Measurements from ENCODE around the gene CYBA. TPM values are rescaled to one million over a fixed set of nuclear protein-coding genes. Genes with fewer than 3 reads are reported as not detected.

The CYBA gene
- total RNA-seq, 2 donors from 2014 or later, result 242 to 290 TPM

GRCh38 chr16:88691129-88691813, 40.4 kb upstream of the CYBA start:
- no peak for ATAC-seq (replicated peaks)
- Mint-ChIP-seq H3K9me3 (no peaks in the 10 kb centered on the region), H3K27ac (peak overlapping the region; percentile 11), H3K27me3 (no peaks in the 10 kb centered on the region), H3K36me3 (ENCODE audit: low read depth) (no peaks in the 10 kb centered on the region), H3K4me1 (peaks cover 7% of the 10 kb centered on the region), H3K4me3 (peak overlapping the region; percentile 43)

- Mint-ChIP-seq H3K36me3 (ENCODE audit: low read depth) (no peaks in the 10 kb centered on the region), H3K27me3 (no peaks in the 10 kb centered on the region), H3K27ac (peak overlapping the region; percentile 11), H3K4me1 (peaks cover 7% of the 10 kb centered on the region), H3K9me3 (no peaks in the 10 kb centered on the region), H3K4me3 (peak overlapping the region; percentile 43)
- no peak for ATAC-seq (replicated peaks)
These were observed 39.7 kb upstream of the CYBA start for GRCh38 chr16:88690341-88691128.

- no peaks in the 10 kb centered on the region for H3K36me3 Mint-ChIP-seq (ENCODE audit: low read depth)
- no peak for ATAC-seq (replicated peaks)
- peaks cover 14% of the 10 kb centered on the region for H3K4me1 Mint-ChIP-seq
- H3K4me3 Mint-ChIP-seq, result no peak overlapping the region
- no peaks in the 10 kb centered on the region for H3K27me3 Mint-ChIP-seq
- no peaks in the 10 kb centered on the region for H3K9me3 Mint-ChIP-seq
- no peak overlapping the region for H3K27ac Mint-ChIP-seq
These were observed 37.3 kb upstream of the CYBA start for GRCh38 chr16:88688013-88688778.

GRCh38 chr16:88687676-88688012, 36.8 kb upstream of the CYBA start:
- Mint-ChIP-seq H3K27ac (no peak overlapping the region), H3K4me3 (no peak overlapping the region), H3K27me3 (no peaks in the 10 kb centered on the region), H3K9me3 (no peaks in the 10 kb centered on the region), H3K4me1 (peaks cover 14% of the 10 kb centered on the region), H3K36me3 (ENCODE audit: low read depth) (no peaks in the 10 kb centered on the region)
- ATAC-seq (replicated peaks), result no peak

- no peak overlapping the region for H3K4me3 Mint-ChIP-seq
- no peak for ATAC-seq (replicated peaks)
These were observed 36.4 kb upstream of the CYBA start for GRCh38 chr16:88687254-88687576.

GRCh38 chr16:88686439-88687253, 35.8 kb upstream of the CYBA start, which contains the start of gene SNAI3:
Gene SNAI3, minus strand, starts transcription at chr16:88686507. Its CDS starts 101 bp downstream, at chr16:88686406.
- Mint-ChIP-seq H3K4me1 (peaks cover 20% of the 10 kb centered on the region), H3K4me3 (peak within 1 kb of the TSS; percentile 72), H3K9me3 (no peaks in the 10 kb centered on the region), H3K27me3 (no peaks in the 10 kb centered on the region), H3K27ac (no peak within 1 kb of the TSS), H3K36me3 (ENCODE audit: low read depth) (no peaks in the 10 kb centered on the region)
- ATAC-seq (replicated peaks), result peak; percentile 89

More at GRCh38 chr16:88687254-88687576, 36.4 kb upstream of the CYBA start:
- peaks cover 18% of the 10 kb centered on the region for H3K4me1 Mint-ChIP-seq
- H3K27ac Mint-ChIP-seq, result no peak overlapping the region
- H3K9me3 Mint-ChIP-seq, result no peaks in the 10 kb centered on the region
- no peaks in the 10 kb centered on the region for H3K36me3 Mint-ChIP-seq (ENCODE audit: low read depth)
- no peaks in the 10 kb centered on the region for H3K27me3 Mint-ChIP-seq

- H3K4me3 Mint-ChIP-seq, result peak overlapping the region; percentile 72
- no peaks in the 10 kb centered on the region for H3K27me3 Mint-ChIP-seq
- peaks cover 21% of the 10 kb centered on the region for H3K4me1 Mint-ChIP-seq
- peaks cover under 1% of the 10 kb centered on the region for H3K36me3 Mint-ChIP-seq (ENCODE audit: low read depth)
- no peaks in the 10 kb centered on the region for H3K9me3 Mint-ChIP-seq
- no peak overlapping the region for H3K27ac Mint-ChIP-seq
- peak; percentile 49 for ATAC-seq (replicated peaks)
These were observed 35.2 kb upstream of the CYBA start for GRCh38 chr16:88686062-88686438.

- Mint-ChIP-seq H3K4me3 (peak overlapping the region; percentile 72), H3K27ac (no peak overlapping the region), H3K36me3 (ENCODE audit: low read depth) (peaks cover 5% of the 10 kb centered on the region), H3K4me1 (peaks cover 18% of the 10 kb centered on the region), H3K27me3 (no peaks in the 10 kb centered on the region), H3K9me3 (no peaks in the 10 kb centered on the region)
- peak; percentile 12 for ATAC-seq (replicated peaks)
These were observed 34.6 kb upstream of the CYBA start for GRCh38 chr16:88685156-88686061.

GRCh38 chr16:88684569-88685155, 33.8 kb upstream of the CYBA start:
- H3K9me3 Mint-ChIP-seq, result no peaks in the 10 kb centered on the region
- H3K4me3 Mint-ChIP-seq, result peak overlapping the region; percentile 72
- no peaks in the 10 kb centered on the region for H3K27me3 Mint-ChIP-seq
- H3K4me1 Mint-ChIP-seq, result peaks cover 17% of the 10 kb centered on the region
- no peak for ATAC-seq (replicated peaks)
- H3K36me3 Mint-ChIP-seq (ENCODE audit: low read depth), result peaks cover 11% of the 10 kb centered on the region
- H3K27ac Mint-ChIP-seq, result no peak overlapping the region

- H3K4me3 Mint-ChIP-seq, result peak overlapping the region; percentile 75
These were observed 31.0 kb upstream of the CYBA start for GRCh38 chr16:88681709-88682451.

GRCh38 chr16:88681084-88681680, 30.3 kb upstream of the CYBA start:
- Mint-ChIP-seq H3K9me3 (no peaks in the 10 kb centered on the region), H3K27ac (peak overlapping the region; percentile 76), H3K4me3 (peak overlapping the region; percentile 75), H3K36me3 (ENCODE audit: low read depth) (peaks cover 11% of the 10 kb centered on the region), H3K4me1 (peaks cover 17% of the 10 kb centered on the region), H3K27me3 (no peaks in the 10 kb centered on the region)
- ATAC-seq (replicated peaks), result no peak

More at GRCh38 chr16:88681709-88682451, 31.0 kb upstream of the CYBA start:
- peak overlapping the region; percentile 76 for H3K27ac Mint-ChIP-seq
- H3K9me3 Mint-ChIP-seq, result no peaks in the 10 kb centered on the region
- peak; percentile 73 for ATAC-seq (replicated peaks)
- H3K27me3 Mint-ChIP-seq, result no peaks in the 10 kb centered on the region
- H3K36me3 Mint-ChIP-seq (ENCODE audit: low read depth), result peaks cover 11% of the 10 kb centered on the region
- peaks cover 17% of the 10 kb centered on the region for H3K4me1 Mint-ChIP-seq

GRCh38 chr16:88680554-88681083, 29.8 kb upstream of the CYBA start:
- Mint-ChIP-seq H3K4me1 (peaks cover 17% of the 10 kb centered on the region), H3K36me3 (ENCODE audit: low read depth) (peaks cover 11% of the 10 kb centered on the region), H3K4me3 (peak overlapping the region; percentile 75), H3K9me3 (no peaks in the 10 kb centered on the region), H3K27ac (no peak overlapping the region), H3K27me3 (no peaks in the 10 kb centered on the region)
- no peak for ATAC-seq (replicated peaks)

All from activated T-helper 17 cell treated with anti-CD3 and anti-CD28 coated beads, Interleukin-2, amount 50 U/mL, for 72 hours (primary cell).